ENCODE data around the gene EEF2K. TPM values are rescaled to one million over a fixed set of nuclear protein-coding genes. Genes with fewer than 3 reads are reported as not detected.

EEF2K gene
- polyA plus RNA-seq, 3 donors: 0.85 to 6.5 (median 1.7) TPM

- Histone ChIP-seq H3K4me3 (replicated peaks in 1 of 3; ENCODE audit: low read depth in 2 of 3, low read length in 3 of 3) (no peak overlapping the region), H3K27me3 (ENCODE audit: control insufficient read depth in 2 of 2, insufficient read depth in 2 of 2, low read length in 2 of 2) (no peaks in the 10 kb centered on the region), H3K4me2 (replicated peaks; ENCODE audit: extremely low read depth, low read length, poor library complexity, severe bottlenecking) (no peak overlapping the region), H3K9me3 (replicated peaks in 1 of 2; ENCODE audit: control insufficient read depth in 1 of 2, insufficient read depth in 1 of 2, low read length in 2 of 2) (no peaks in the 10 kb centered on the region), H3K36me3 (replicated peaks in 1 of 2; ENCODE audit: control insufficient read depth in 1 of 2, insufficient read depth in 2 of 2, low read length in 2 of 2) (peaks cover 76 to 89% of the 10 kb centered on the region in 2 donors), H3K79me2 (ENCODE audit: insufficient read depth, low read length) (no peaks in the 10 kb centered on the region), H3K27ac (ENCODE audit: low read depth in 1 of 2, low read length in 2 of 2) (no peak overlapping the region), H3K4me1 (ENCODE audit: control insufficient read depth in 1 of 2, insufficient read depth in 2 of 2, low read length in 2 of 2) (peaks cover 8 to 9% of the 10 kb centered on the region in 2 donors), H4K20me1 (ENCODE audit: insufficient read depth, low read length) (peaks cover 10% of the 10 kb centered on the region), H2AFZ (ENCODE audit: insufficient read depth, low read depth, low read length, poor library complexity, severe bottlenecking) (no peak overlapping the region), H3K9ac (ENCODE audit: insufficient read depth, low read length, poor library complexity, severe bottlenecking) (no peak overlapping the region)
- TF ChIP-seq CTCF (IDR thresholded peaks at IDR 0.05): no peak
- H3K36me3 Mint-ChIP-seq: peaks cover 64 to 86% of the 10 kb centered on the region in 2 donors
- intact Hi-C loops (cut with micrococcal nuclease): loop anchor here in 1 of 2 donors (10.0 kb wide), 2 partner anchors 49 to 89 kb away; partner anchors contain the start of gene CDR2
- no peak overlapping the region for H3K4me3 Mint-ChIP-seq
- H3K27ac Mint-ChIP-seq: peak overlapping the region in 2 of 7 donors; percentile 48 to 56
- DNase-seq: no peak
- no peaks in the 10 kb centered on the region for H3K9me3 Mint-ChIP-seq
- 96% methylated on average over 35 of the region's 46 CpGs for WGBS (ENCODE audit: insufficient coverage)
- H3K4me1 Mint-ChIP-seq: peaks cover 13% of the 10 kb centered on the region
- H3K27me3 Mint-ChIP-seq (ENCODE audit: low read depth in 3 of 3): peaks cover 0 to 2% (median 0%) of the 10 kb centered on the region in 3 donors
Measured at GRCh38 chr16:22325598-22326368, 119.7 kb downstream of the EEF2K start.

GRCh38 chr16:22326369-22326652, 120.2 kb downstream of the EEF2K start:
- intact Hi-C loops (cut with micrococcal nuclease): loop anchor here in 1 of 2 donors (10.0 kb wide), 2 partner anchors 48 to 88 kb away; partner anchors contain the start of gene CDR2
- H3K4me1 Mint-ChIP-seq: peaks cover 13% of the 10 kb centered on the region
- H2AFZ ChIP-seq (ENCODE audit: insufficient read depth, low read depth, low read length, poor library complexity, severe bottlenecking): no peak overlapping the region

More at GRCh38 chr16:22326369-22326652, 120.2 kb downstream of the EEF2K start:
- 93% methylated on average over 3 of the region's 4 CpGs for WGBS (ENCODE audit: insufficient coverage)
- Histone ChIP-seq H3K4me3 (replicated peaks in 1 of 3; ENCODE audit: low read depth in 2 of 3, low read length in 3 of 3) (no peak overlapping the region), H3K4me1 (ENCODE audit: control insufficient read depth in 1 of 2, insufficient read depth in 2 of 2, low read length in 2 of 2) (peaks cover 8 to 9% of the 10 kb centered on the region in 2 donors), H3K9me3 (replicated peaks in 1 of 2; ENCODE audit: control insufficient read depth in 1 of 2, insufficient read depth in 1 of 2, low read length in 2 of 2) (no peaks in the 10 kb centered on the region), H4K20me1 (ENCODE audit: insufficient read depth, low read length) (peaks cover 6% of the 10 kb centered on the region), H3K79me2 (ENCODE audit: insufficient read depth, low read length) (no peaks in the 10 kb centered on the region), H3K27me3 (ENCODE audit: control insufficient read depth in 2 of 2, insufficient read depth in 2 of 2, low read length in 2 of 2) (no peaks in the 10 kb centered on the region), H3K9ac (ENCODE audit: insufficient read depth, low read length, poor library complexity, severe bottlenecking) (no peak overlapping the region), H3K36me3 (replicated peaks in 1 of 2; ENCODE audit: control insufficient read depth in 1 of 2, insufficient read depth in 2 of 2, low read length in 2 of 2) (peaks cover 76 to 86% of the 10 kb centered on the region in 2 donors), H3K27ac (ENCODE audit: low read depth in 1 of 2, low read length in 2 of 2) (no peak overlapping the region), H3K4me2 (replicated peaks; ENCODE audit: extremely low read depth, low read length, poor library complexity, severe bottlenecking) (no peak overlapping the region)
- DNase-seq: no peak
- H3K36me3 Mint-ChIP-seq: peaks cover 61 to 85% of the 10 kb centered on the region in 2 donors
- H3K27me3 Mint-ChIP-seq (ENCODE audit: low read depth in 3 of 3): peaks cover 0 to 2% (median 0%) of the 10 kb centered on the region in 3 donors
- H3K27ac Mint-ChIP-seq: peak overlapping the region in 1 of 7 donors; percentile 56
- no peaks in the 10 kb centered on the region for H3K9me3 Mint-ChIP-seq
- no peak overlapping the region for H3K4me3 Mint-ChIP-seq
- TF ChIP-seq CTCF (IDR thresholded peaks at IDR 0.05): no peak

All from CD14-positive monocyte (primary cell).